ENCODE measurements around the gene RAP1GAP.

Gene RAP1GAP

DNA sequence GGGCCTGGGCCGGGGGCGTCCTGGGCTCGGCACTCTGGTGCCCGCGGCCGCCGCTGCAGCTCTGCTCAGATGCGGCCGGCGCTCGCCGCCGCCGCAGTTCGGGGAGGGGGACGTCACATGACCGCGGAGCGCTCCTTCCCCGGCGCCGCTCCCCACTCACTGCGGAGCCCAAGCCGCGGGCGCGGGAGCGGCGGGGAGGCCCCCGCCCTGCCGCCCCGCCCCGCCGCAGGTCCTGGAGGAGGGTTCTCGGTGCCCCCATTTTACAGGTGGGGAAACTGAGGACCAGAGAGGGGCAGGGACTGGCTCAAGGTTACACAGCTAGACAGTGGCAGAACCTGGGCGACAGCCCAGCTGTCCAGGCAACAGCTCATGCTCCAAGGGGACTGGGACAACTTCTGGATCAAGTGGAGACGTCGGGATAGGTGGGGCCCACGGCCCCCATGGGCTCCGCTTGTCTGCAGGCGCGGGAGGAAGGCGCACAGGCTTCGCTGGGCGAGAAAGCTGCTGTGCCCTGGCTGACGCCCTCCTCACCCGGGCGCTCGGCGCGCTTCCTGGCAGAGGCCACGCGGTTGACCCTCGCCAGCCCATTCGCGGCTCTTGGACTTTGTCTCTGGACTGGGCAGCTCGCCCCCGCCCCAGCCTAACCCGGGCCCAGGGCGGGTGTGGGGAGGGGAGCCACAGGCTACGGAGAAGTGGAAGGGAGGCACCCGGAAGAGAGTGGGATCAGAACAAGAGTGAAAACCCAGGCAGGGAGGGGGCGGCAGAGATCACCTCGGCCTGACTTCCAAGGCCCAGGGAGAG, at the start of gene RAP1GAP:
Gene RAP1GAP (minus strand): TSS at position 100 of the 801 bp plus-strand sequence. CDS start 49,325 bp downstream, outside the sequence.
- no peak for DNase-seq

DNA sequence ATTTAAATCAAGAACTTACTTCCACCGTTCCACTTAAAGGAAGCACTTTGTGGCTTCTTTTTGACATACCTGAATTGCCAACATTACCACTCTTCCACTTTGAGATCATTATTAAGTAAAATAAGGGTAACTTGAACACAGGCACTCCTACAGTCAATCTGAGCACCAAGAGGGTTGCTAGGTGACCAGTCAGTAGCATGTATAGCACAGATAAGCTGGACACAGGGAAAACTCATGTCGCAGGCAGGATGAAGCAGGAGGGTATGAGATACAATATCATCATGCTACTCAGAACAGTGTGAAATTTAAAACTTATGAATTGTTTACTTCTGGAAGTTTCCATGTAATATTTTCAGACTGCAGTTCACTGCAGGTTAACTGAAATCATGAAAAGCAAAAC, 47.0 kb upstream of the RAP1GAP start:
- DNase-seq: no peak

DNA sequence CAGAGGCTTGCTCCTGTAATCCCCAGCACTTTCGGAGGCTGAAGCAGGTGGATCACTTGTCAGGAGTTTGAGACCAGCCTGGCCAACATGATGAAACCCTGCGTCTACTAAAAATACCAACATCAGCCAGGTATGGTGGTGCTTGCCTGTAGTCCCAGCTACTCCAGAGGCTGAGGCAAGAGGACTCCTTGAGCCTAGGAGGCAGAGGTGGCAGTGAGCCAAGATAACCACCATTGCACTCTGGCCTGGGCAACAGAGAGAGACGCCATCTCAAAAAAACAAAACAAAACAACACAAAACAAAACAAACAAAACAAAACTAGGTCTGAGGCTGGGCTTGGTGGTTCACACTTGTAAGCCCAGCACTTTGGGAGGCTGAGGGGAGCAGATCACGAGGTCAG, 38.7 kb upstream of the RAP1GAP start:
- no peak for DNase-seq

DNA sequence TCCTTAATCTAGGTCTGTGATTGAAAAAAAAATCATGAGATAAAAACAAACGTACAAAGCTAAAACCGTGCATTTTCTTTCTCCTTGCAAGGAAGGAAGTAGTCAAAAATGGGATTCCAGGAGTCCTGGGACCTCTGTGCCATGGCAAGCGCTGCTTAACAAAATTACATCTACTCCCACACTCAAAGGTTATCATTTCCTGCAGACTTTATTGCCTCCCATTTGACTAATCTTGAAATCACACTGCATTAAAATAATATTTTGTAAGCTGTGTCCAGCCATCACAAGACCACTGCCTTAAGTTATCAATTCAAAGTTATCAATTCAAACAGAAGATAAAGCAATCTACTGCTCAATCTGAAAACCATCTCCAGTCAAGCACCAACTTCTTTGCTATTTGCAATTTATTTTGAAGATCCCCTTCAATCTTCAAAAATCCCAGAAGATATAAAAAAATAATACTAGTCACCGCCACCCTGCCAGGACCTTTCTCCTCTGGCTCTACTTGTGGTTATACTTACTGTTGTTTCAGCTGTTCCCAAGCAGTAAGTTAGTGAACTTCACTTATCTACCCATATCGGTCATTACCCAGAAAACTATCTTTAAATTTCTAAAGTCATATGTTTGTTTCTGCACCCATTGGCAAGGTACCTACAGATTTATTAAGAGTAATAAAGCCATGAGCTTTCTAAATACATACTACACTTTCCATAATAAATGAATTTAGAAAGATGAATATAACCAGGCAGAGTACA, 38.1 kb upstream of the RAP1GAP start:
- DNase-seq: no peak

DNA sequence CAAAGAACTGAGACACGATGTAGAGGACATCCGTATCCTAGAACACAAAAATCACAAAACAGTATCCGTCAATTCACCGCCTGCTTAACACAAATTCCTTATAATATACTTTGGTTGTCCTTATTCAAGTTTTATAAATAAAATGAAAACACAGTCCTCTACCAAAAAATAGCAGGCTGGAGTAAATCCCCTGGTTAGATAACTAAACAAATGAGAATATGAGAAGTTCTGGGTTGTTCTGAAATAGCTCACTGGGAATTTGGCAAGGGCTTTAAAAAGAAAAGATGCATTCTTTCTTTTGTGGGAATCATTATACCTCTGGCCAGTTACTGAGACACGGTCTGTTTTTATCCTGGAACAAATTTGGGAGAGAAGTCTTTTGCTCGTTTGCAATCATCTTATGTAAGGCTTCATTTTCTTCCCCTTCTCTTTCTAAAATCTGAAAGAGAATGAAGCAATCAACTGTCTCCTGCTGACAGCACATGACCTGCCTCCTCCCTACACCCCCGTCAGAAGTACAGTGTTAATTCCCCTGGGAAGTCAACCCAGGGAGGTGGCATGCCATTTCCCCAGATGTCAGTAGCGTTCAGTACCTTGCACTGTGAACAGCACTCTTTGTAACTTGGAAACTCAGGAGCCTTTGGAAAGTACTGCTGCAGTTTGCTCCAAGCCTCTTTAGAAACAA, 37.1 kb upstream of the RAP1GAP start:
- DNase-seq: no peak

DNA sequence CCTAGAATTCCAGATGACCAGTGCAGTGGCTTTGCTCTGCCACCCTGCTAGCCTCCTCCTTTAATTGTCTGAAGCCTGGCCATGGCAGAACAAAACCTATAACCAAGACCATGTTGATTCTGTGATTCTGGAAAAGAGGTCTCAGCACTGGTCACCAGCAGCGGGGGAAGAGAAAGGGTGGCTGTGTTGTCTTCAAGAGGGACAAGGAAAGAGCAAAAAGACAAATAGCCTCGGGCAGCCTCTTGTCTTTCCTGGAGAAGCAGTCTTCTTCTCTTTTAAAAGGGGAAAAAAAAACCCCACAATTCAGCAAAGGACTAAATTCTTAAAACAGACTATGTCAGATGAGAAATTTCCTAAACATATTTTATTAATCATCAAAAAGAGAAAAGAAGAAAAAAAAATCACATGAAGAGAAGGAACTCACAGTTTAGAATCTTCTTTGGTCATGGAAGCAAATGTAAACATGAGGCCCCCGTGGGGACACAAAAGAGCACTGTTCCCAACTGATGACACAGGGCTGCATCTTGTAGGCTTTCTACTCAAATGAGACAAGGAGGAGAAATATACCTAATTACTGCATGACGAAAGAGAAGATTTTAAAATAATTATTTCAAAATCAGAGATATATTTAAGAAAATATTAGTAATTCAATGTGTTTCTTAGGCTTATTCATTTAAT, 36.3 kb upstream of the RAP1GAP start:
- no peak for DNase-seq

DNA sequence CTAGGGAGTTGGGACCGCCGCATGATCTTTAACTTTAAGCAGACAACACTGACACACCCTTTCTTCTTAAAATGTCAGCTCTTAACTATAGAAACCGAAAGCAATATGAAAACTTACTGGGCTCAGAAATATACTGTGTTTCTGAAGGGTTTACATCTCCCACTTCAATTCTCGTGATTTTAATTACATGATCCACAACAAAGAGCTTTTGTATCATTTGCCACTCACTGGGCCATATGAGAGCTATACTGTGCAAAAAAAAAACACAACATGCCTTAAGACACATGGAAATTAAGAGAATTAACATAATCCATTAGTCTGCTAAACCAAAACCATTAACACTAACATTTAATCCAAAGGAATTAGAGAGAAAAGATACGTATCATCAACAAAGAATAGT, 35.0 kb upstream of the RAP1GAP start:
- DNase-seq: no peak

DNA sequence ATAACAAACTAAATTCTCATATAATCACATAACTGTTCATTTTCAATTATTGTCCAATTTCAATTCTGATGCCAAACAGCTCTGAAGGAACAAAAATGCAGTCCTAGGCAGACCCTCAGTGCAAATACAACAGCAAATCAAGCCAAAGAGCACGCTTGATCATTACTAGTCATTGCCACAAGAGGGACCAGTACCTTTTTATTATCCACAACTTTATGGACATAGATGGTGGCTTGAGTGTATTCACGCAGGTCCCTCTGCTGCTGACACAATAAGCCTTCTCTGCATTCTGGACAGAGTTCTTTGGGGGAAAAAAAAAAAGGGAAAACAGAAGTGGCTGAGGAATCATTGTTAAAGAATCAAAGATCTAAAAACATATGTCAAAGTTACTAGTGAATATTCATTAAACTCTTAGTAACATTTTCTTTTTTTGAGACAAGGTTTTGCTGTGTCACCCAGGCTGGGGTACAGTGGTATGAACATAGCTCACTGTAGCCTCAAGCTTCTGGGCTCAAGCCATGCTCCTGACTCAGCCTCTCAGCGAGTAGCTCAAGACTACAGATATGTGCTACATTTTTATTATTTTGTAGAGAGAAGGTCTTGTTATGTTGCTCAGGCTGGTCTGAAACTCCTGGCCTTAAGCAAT, 34.3 kb upstream of the RAP1GAP start:
- peak; percentile 71 for DNase-seq

DNA sequence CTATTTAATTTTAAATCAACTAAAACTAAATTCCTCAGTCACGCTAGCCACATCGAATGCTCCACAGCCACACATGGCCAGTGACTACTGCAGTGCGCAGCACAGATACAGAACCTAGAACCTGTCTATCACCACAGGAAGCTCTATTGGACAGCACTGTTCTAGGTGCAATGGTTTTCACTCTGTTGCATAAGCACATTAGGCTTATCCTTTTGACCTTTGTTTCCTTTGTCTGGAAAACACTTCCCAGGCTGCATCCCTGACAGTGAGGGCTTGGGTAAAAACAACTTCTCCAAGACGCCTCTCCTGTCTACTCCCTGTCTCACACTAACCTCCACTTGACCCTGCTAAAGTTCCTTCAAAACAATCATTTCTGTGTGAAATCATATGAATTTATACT, 33.6 kb upstream of the RAP1GAP start:
- DNase-seq: no peak

DNA sequence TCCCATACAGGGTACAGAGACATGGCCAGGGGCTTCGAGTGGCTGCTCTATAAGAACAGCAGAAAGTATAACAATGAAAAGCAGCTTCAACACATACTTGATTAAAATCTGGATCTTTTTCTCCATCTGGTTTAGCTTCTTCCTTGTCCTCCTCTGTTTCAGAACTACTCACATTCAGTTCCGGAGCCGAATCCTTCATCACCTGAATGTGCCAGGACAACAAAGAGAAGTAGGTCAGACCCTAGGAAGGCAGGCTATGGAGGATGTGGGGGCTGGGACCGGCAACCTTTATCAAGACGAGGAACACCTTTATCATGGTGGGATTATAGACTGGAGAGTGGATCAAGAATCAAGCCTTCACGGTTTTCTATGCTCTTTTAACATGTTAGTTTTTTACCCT, 32.2 kb upstream of the RAP1GAP start:
- DNase-seq: no peak

DNA sequence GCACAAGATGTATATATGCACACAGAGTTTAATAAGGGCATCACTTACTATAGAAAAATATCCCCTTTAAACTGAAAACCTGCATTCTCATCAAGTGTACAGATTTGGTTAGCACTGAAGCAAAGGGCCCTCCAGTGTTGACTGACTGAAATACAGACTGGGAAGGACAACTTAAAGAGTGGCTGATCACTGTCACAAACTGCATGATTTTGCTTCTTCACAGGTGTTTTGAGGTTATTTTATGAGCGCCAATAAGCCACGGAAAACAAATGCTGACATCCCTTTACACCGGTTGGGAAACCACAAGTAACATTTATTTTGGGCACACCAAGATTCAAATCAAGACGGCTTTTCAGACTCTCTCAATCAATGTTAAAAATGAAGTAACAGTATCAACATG, 30.9 kb upstream of the RAP1GAP start:
- DNase-seq: no peak

DNA sequence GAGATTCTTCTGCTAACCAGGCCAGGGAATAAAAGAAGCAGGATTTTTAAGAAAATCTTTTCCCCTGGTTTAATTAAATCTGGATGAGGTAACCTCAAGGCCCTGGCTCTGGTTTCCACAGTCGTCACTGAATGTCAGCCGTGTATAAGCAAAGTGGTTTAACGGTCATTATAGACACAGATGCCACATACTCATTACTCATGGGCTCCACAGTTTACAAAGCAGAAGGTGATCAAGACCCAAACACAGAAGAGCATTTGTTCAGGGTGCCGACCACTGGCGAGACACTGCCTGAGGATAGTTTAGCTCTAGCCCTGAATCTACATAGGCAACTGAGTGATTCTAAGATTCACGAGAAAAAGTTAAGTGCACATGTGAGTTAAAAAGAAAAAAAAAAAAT, 27.8 kb upstream of the RAP1GAP start:
- no peak for DNase-seq

DNA sequence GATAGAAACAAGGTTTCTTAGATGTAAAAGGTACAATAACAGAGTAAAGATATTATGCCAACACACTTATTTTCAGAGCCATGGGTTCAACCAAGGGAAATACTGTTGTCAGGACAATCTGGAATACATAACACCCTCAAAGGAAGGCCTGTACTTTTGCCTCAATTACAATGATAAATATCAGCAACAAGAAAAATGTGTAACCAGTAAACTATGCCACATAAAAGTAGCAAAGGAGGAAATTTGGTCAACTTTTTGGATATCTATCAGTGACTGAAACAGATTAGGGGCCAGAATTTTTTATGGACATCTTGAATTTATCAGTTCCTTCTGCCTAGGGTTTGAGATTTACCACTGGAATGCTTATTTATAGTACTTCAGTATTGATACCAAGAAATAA, 24.6 kb upstream of the RAP1GAP start:
- DNase-seq: no peak

DNA sequence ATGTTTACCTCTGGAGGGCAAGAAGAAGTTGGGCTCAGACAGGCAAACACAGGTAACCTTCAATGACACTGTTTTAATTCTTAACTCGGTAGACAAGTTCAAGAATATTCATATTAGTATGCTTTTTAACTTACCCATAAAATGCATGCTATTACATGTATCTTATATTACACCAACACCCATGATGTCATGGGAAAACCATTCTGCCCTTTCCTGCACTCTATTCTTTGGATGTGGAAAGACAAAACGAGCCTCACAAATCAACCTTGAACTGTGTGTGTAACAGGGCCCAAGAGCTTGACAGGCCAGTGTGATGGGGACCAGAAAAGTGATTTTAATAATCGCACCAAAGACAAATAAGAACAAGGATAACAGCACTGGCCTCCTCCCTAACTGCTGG, 22.6 kb upstream of the RAP1GAP start:
- no peak for DNase-seq

DNA sequence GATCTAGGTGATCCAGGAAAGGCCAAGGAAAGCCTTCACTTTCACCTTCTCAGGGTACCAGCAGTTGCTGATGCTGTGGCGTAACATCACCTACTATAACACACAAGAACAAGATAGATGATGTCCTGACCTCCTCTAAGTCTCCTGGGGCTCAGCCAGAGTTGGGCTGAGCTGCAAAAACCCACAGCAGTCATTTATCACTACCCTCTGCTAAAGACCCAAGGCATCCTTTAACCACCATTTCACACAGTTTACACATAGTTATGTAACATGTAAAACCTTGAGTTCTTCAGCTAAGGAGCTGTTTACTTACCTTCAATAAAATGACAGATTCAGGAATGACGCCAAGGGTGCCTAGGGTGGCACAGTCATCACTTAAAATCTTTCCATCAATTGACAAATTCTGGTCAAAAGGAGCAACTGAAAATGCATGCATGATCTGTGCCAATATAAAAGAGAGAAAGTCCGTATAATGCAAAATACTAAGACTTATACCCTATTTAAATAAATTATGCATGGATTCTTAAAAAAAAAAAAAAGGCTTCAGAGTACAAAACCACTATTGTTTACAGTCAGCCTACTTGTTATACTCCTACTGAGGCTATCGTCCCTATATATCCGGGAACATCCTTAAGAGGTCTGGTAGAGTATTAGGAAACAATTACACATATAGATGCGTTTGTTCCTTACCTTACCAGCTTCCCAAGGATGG, 20.7 kb upstream of the RAP1GAP start:
- no peak for DNase-seq

DNA sequence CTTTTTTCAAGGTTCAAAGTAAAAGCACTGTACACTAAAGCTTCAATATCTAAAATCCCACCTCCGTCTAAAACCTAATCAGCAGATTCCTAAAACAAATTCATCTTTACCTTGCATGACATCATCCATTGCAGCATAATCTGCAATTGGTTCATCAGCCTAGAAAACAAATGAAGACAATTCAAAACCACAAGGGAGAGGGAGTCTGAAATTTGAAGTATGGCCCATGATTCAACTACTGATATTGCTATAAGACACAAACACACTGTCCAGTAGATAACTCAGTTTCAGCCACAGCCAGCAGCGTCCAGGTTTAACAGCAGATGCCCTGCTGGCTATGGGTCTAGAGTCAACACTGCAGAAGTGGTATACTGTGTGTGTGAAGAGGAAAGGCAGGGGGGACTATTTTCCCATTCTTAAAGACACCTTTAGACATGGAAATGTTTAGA, 17.9 kb upstream of the RAP1GAP start:
- no peak for DNase-seq

DNA sequence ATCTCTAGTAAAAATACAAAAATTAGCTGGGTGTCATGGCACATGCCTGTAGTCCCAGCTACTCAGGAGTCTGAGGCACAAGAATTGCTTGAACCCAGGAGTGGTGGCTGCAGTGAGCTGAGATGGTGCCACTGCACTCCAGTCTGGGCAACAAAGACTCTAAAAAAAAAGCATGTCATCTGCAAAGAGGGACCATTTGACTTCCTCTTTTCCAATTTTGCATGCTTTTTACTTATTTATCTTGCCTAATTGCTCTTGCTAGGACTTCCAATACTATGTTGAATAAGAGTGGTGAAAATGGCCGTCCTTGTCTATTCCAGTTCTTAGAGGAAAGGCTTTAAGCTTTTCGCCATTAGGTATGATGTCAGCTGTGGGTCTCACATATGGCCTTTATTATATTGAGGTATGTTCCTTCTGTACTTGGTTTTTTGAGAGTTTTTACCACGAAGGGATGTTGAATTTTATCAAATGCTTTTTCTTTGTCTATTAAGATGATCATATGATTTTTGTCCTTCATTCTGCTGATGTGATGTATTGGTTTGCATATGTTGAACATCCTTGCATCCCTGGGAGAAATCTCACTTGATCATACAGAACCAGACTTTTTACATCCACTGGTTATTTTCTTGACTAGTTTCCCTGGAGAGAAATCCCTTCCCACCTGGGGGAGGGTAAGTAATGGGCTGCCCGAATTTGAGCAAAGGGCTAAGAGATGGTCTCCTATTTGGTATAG, 17.0 kb upstream of the RAP1GAP start:
- DNase-seq: no peak

DNA sequence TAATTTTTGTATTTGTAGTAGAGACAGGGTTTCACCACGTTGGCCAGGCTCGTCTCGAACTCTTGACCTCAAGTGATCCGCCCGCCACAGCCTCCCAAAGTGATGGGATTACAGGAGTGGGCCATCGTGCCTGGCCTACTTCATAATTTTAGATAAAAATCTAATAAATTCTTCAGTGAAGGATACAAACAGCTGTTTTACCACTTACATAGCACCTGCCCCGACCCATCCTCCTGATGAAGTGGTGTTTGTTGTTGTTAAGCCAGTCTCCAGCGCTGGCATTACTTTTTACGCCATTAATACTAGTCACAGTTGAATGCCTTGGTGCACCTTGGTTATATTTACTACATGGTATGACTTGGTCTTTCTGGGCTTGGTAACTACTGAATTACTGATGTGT, 12.3 kb upstream of the RAP1GAP start:
- DNase-seq: no peak

DNA sequence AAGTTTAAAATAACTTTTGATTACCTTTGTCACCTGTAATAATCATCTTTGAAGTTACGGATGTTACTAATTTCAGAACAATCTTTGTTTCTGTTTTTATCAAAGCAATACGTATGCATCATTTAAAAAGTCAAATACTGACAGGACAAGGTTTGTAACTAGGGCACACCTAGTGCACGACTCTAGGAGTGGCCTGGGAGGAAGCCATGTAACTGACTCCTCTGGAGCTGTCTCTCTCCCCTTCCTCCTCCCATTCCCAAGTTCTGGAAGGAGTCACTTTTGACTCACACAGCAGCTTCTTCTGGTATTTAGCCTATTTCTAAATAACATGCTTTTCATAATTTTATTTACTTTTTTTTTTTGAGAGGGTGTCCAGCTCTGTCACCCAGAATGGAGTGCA, 11.8 kb upstream of the RAP1GAP start:
- DNase-seq: peak; percentile 45

DNA sequence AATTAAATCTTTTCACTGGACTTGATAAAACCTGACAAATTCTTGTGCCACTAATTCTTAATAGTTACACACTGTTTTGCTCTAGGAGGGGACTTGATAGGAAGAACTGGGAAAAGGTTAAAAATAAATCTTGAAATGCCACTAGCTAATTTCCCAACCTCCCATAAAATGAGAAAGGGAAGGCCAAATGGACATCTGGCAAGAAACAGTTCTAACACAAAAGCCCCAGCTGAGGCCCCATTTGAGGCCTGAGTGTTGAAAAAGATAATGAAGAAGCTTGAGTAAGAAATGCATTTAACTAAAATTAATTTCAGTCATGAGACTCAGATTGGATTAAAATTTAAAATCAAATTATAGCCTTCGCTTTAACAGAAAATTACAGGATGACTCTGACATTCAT, 11.2 kb upstream of the RAP1GAP start:
- DNase-seq: no peak

DNA sequence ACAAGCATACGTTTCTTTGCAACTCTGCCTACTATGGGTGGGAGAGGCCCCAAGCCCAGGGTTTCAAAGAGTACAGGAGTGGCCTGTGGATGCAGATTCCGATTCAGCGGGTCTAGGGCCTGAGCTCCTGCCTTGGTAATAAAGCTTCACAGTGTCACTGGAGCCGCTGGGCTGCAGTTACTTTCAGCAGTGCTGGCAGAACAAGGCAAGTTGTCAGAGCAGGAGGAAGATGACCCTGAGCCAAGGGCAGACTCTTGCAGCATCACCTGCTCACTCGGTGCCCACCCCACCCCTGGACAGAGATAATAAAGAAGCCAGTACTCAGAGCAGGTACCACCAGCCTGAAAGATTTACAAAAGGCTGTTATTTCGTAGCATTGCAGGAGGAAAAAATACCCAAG, 8.0 kb upstream of the RAP1GAP start:
- no peak for DNase-seq
